ENCODE measurements around the gene ST8SIA4. TPM values are rescaled to one million over a fixed set of nuclear protein-coding genes. Genes with fewer than 3 reads are reported as not detected.

Gene ST8SIA4
- total and polyA plus RNA-seq, 10 of the 15 experiments (the other 5 are each of a cell fraction or from before 2014, with no cell fraction given): 4.4 to 30.9 (median 19.5) TPM

DNA sequence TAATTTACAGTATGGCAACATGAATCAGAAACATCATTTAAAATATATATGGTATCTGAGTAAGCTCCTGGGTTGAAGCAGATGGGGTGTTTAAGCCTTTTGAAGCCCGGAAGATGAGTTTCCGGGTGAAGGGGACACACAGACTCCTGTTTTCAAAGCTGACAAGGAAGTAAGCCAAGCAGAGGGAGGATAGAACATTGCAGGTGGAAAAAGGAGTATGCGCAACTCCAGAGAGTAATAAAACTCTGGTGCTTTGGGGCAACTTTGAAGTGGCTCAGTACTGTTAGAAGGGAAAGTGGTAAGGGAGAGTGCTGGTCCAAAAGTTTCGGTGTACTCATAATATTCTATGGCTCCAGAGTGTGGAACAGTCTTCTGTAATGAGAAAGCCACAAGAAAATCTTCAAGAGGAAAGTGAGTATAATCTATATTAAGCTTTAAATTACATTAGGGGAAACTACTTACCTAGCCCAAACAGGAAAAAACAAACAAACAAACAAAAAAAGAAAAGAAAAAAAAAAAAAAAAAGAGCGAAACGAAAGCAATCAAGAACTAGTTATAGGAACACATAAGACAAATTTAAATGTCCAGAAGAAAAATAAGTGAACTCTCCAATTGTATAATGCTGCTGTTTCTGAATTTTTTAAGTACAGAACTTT is 2.3 kb upstream of the ST8SIA4 start (continued):
- TF ChIP-seq, protein P1, sequence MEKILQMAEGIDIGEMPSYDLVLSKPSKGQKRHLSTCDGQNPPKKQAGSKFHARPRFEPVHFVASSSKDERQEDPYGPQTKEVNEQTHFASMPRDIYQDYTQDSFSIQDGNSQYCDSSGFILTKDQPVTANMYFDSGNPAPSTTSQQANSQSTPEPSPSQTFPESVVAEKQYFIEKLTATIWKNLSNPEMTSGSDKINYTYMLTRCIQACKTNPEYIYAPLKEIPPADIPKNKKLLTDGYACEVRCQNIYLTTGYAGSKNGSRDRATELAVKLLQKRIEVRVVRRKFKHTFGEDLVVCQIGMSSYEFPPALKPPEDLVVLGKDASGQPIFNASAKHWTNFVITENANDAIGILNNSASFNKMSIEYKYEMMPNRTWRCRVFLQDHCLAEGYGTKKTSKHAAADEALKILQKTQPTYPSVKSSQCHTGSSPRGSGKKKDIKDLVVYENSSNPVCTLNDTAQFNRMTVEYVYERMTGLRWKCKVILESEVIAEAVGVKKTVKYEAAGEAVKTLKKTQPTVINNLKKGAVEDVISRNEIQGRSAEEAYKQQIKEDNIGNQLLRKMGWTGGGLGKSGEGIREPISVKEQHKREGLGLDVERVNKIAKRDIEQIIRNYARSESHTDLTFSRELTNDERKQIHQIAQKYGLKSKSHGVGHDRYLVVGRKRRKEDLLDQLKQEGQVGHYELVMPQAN (conservative IDR thresholded peaks at IDR 0.05): no peak
- TF ChIP-seq BCLAF1 (IDR thresholded peaks at IDR 0.05) (no peak), YBX1 (IDR thresholded peaks at IDR 0.05) (no peak), ZNF24 (IDR thresholded peaks at IDR 0.05) (no peak), EGR1 (IDR thresholded peaks at IDR 0.05; ENCODE audit: borderline replicate concordance in 1 of 2, low read depth in 2 of 2, low read length in 2 of 2) (no peak), NFYA (IDR thresholded peaks at IDR 0.05; ENCODE audit: borderline replicate concordance, low read depth, low read length) (no peak), JUND (IDR thresholded peaks at IDR 0.05; ENCODE audit: low read depth, low read length) (no peak), ZBTB40 (IDR thresholded peaks at IDR 0.05; ENCODE audit: borderline replicate concordance) (no peak), LARP7 (IDR thresholded peaks at IDR 0.05) (no peak), SUPT20H (IDR thresholded peaks at IDR 0.05; ENCODE audit: borderline replicate concordance, control insufficient read depth, low read depth, low read length) (no peak), FOXK2 (IDR thresholded peaks at IDR 0.05) (no peak), EZH2 (IDR thresholded peaks at IDR 0.05; ENCODE audit: borderline replicate concordance, control insufficient read depth, low read depth, low read length) (no peak), IRF3 (IDR thresholded peaks at IDR 0.05) (no peak), POU2F2 (IDR thresholded peaks at IDR 0.05; ENCODE audit: borderline replicate concordance, low read depth, low read length) (no peak), MTA2 (IDR thresholded peaks at IDR 0.05; ENCODE audit: low read depth) (0 out of 2 replicates have a peak, but pooled peaks have one; percentile 22), SMAD1 (IDR thresholded peaks at IDR 0.05; ENCODE audit: low read depth, partially characterized antibody) (peak; percentile 15)
- TF ChIP-seq, protein P2, sequence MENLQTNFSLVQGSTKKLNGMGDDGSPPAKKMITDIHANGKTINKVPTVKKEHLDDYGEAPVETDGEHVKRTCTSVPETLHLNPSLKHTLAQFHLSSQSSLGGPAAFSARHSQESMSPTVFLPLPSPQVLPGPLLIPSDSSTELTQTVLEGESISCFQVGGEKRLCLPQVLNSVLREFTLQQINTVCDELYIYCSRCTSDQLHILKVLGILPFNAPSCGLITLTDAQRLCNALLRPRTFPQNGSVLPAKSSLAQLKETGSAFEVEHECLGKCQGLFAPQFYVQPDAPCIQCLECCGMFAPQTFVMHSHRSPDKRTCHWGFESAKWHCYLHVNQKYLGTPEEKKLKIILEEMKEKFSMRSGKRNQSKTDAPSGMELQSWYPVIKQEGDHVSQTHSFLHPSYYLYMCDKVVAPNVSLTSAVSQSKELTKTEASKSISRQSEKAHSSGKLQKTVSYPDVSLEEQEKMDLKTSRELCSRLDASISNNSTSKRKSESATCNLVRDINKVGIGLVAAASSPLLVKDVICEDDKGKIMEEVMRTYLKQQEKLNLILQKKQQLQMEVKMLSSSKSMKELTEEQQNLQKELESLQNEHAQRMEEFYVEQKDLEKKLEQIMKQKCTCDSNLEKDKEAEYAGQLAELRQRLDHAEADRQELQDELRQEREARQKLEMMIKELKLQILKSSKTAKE (IDR thresholded peaks at IDR 0.05; ENCODE audit: low read depth, poor library complexity, severe bottlenecking): no peak

Measured in GM12878 (cell line).